K562 (cell line): Measurements from ENCODE around the gene PRRG4. TPM values are rescaled to one million over a fixed set of nuclear protein-coding genes. Genes with fewer than 3 reads are reported as not detected.

ENCODE experiments used
- ATAC-seq: fragments of 200-7000 bp; cut with Tn5 transposase; 3 replicates; pipeline ENCODE4 v1.9.1; 2020; ENCODE audit warnings: moderate library complexity
- BruUV-seq: library from RNA; stranded (reverse); fragments of 400-500 nt; replicated peaks from 2 replicates; lab custom pipeline; 2021; lab: Mats Ljungman, UMichigan
- CTCF ChIA-PET: fragments of 300-600 bp; formaldehyde crosslinking; extraction: SDS; loops from one replicate; lab custom pipeline; 2021; ENCODE audit warnings: low intra/inter-chr PET ratio; lab: Yijun Ruan, JAX
- POLR2A ChIA-PET: fragments of 300-600, 350-650 bp; sonication (Branson Sonifier 250); formaldehyde crosslinking; extraction: SDS; loops from one replicate; lab custom pipeline; 2021; ENCODE audit warnings: antibody characterized with exemption, inconsistent platforms; lab: Yijun Ruan, JAX
- DNase-seq, 4 experiments: peaks; one replicate each; pipeline versions ENCODE4 v3.0.0 to v3.0.0-alpha.2; 2011 to 2018; ENCODE audit warnings: low spot score in 3 of 4, mixed read lengths in 3 of 4; ENCODE audit errors: extremely low read depth in 1 of 4
- FAIRE-seq: peaks from 2 replicates; lab custom pipeline; 2011; peaks lifted over from hg19 to GRCh38; lab: Jason Lieb, UNC
- H2AFZ ChIP-seq: 2 replicates; pipeline ENCODE4 v1.6.0; 2011; ENCODE audit warnings: low read depth, low read length, control low read depth, inconsistent platforms
- H3K27ac ChIP-seq: fragments of 200-600 bp; 3 replicates; pipeline ENCODE4 v1.8.0; 2011; ENCODE audit warnings: low read depth, mild to moderate bottlenecking, control low read depth, inconsistent platforms, low read length, moderate library complexity, mixed read lengths; ENCODE audit errors: extremely low read depth
- H3K27me3 ChIP-seq, 2 experiments: fragments of 300-600 bp in 1 of 2; 2 replicates in 1 of 2; 3 replicates in 1 of 2; pipeline versions ENCODE4 v1.6.0 to v1.8.0; 2011; ENCODE audit warnings: inconsistent platforms in 2 of 2, low read length in 2 of 2, mild to moderate bottlenecking in 1 of 2, mixed read lengths in 1 of 2, moderate library complexity in 1 of 2; ENCODE audit not compliant: control insufficient read depth in 2 of 2, insufficient read depth in 2 of 2
- H3K36me3 ChIP-seq: fragments of 300-600 bp; 3 replicates; pipeline ENCODE4 v1.8.0; 2011; ENCODE audit warnings: mild to moderate bottlenecking, low read length, inconsistent platforms; ENCODE audit not compliant: control insufficient read depth, insufficient read depth
- H3K4me1 ChIP-seq, 2 experiments: fragments of 200-600 bp in 1 of 2; replicated peaks in 1 of 2; 2 replicates in 1 of 2; 3 replicates in 1 of 2; pipeline versions ENCODE4 v1.5.1 to v1.8.0; 2011; ENCODE audit warnings: inconsistent platforms in 2 of 2, low read length in 2 of 2, mild to moderate bottlenecking in 1 of 2, mixed read lengths in 1 of 2, moderate library complexity in 1 of 2; ENCODE audit not compliant: control insufficient read depth in 2 of 2, insufficient read depth in 2 of 2
- H3K4me2 ChIP-seq: 2 replicates; pipeline ENCODE4 v1.6.1; 2011; ENCODE audit warnings: low read length, control low read depth, inconsistent platforms, mixed read lengths; ENCODE audit not compliant: insufficient read depth
- H3K4me3 ChIP-seq: fragments of 200-600 bp; sonication (generic), shearing (Covaris generic); 2 replicates; pipeline ENCODE4 v1.5.1; 2016; ENCODE audit warnings: control low read depth, inconsistent platforms
- H3K79me2 ChIP-seq: fragments of 200-600 bp; 3 replicates; pipeline ENCODE4 v1.8.0; 2011; ENCODE audit warnings: low read length, inconsistent platforms; ENCODE audit not compliant: control insufficient read depth, insufficient read depth
- H3K9ac ChIP-seq, 2 experiments: 2 replicates each; pipeline versions ENCODE4 v1.6.0 to v1.6.1; 2011; ENCODE audit warnings: low read depth in 2 of 2, low read length in 2 of 2, control low read depth in 1 of 2, inconsistent platforms in 1 of 2, mild to moderate bottlenecking in 1 of 2, mixed read lengths in 1 of 2; ENCODE audit not compliant: insufficient read depth in 1 of 2
- H3K9me1 ChIP-seq: one replicate; pipeline ENCODE4 v1.6.0; 2011; ENCODE audit warnings: inconsistent platforms, mild to moderate bottlenecking, low read length, moderate library complexity; ENCODE audit not compliant: control insufficient read depth, insufficient read depth
- H3K9me3 ChIP-seq: replicated peaks from 2 replicates; pipeline ENCODE4 v1.5.1; 2011; ENCODE audit warnings: low read depth, low read length, inconsistent platforms; ENCODE audit not compliant: control insufficient read depth, insufficient read depth
- H4K20me1 ChIP-seq: replicated peaks from 2 replicates; pipeline ENCODE4 v1.6.1; 2011; ENCODE audit warnings: low read length, inconsistent platforms, mixed read lengths; ENCODE audit not compliant: control insufficient read depth, insufficient read depth
- FIP1L1 ChIP-seq: fragments of 200-400 bp; formaldehyde crosslinking; IDR thresholded peaks from 2 replicates; pipeline ENCODE4 v1.6.1; 2018; ENCODE audit warnings: mild to moderate bottlenecking, low read depth, low read length; ENCODE audit not compliant: poor library complexity, severe bottlenecking
- GATAD2A ChIP-seq: fragments of 450-650 bp; IDR thresholded peaks from 2 replicates; pipeline ENCODE4 v1.6.1; 2017
- KDM5B ChIP-seq: fragments of 200-600 bp; sonication (generic); IDR thresholded peaks from 2 replicates; pipeline ENCODE4 v1.6.1; 2012; ENCODE audit warnings: low read depth, mild to moderate bottlenecking, moderate library complexity, low read length, control low read depth, inconsistent platforms; ENCODE audit not compliant: insufficient replicate concordance
- MCM2 ChIP-seq: fragments of 450-650 bp; IDR thresholded peaks from 2 replicates; pipeline ENCODE4 v1.6.1; 2017; ENCODE audit warnings: low read depth, mild to moderate bottlenecking
- MYNN ChIP-seq, 2 experiments: sonication (generic); formaldehyde crosslinking in 1 of 2; IDR thresholded peaks; 2 replicates each; pipeline versions ENCODE4 v1.5.0 to v1.6.1; 2016 to 2020; ENCODE audit warnings: antibody characterized with exemption in 1 of 2, missing genetic modification reagents in 1 of 2
- NCOA6 ChIP-seq: fragments of 450-650 bp; IDR thresholded peaks from 2 replicates; pipeline ENCODE4 v1.6.1; 2017; ENCODE audit warnings: mild to moderate bottlenecking
- NONO ChIP-seq, 2 experiments: fragments of 200-400 bp in 1 of 2; fragments of 450-650 bp in 1 of 2; formaldehyde crosslinking in 1 of 2; IDR thresholded peaks; 2 replicates each; pipeline ENCODE4 v1.6.1; 2017; ENCODE audit warnings: low read depth in 2 of 2, mild to moderate bottlenecking in 2 of 2, moderate library complexity in 2 of 2, low read length in 1 of 2
- RBM14 ChIP-seq: fragments of 200-400 bp; formaldehyde crosslinking; IDR thresholded peaks from 2 replicates; pipeline ENCODE4 v1.6.1; 2018; ENCODE audit warnings: low read depth, mild to moderate bottlenecking, low read length, moderate library complexity, borderline replicate concordance; ENCODE audit not compliant: insufficient read depth
- TCF7 ChIP-seq: sonication (generic); IDR thresholded peaks from 2 replicates; pipeline ENCODE4 v1.6.1; 2016; ENCODE audit warnings: antibody characterized with exemption, borderline replicate concordance
- ZNF174 ChIP-seq: fragments of 250-450 bp; sonication (Bioruptor Pico); IDR thresholded peaks from 2 replicates; pipeline ENCODE4 v1.4.0; 2020; ENCODE audit warnings: mild to moderate bottlenecking
- ZNF277 ChIP-seq: fragments of 250-450 bp; sonication (Bioruptor Pico); IDR thresholded peaks from 2 replicates; pipeline ENCODE4 v1.8.0; 2022; ENCODE audit warnings: inconsistent platforms, mild to moderate bottlenecking, moderate library complexity, borderline replicate concordance
- ZNF280A ChIP-seq: fragments of 450-650 bp; IDR thresholded peaks from 2 replicates; pipeline ENCODE4 v1.6.1; 2018; ENCODE audit warnings: mild to moderate bottlenecking, low read depth; ENCODE audit not compliant: partially characterized antibody
- ZNF280B ChIP-seq: fragments of 250-450 bp; sonication (Bioruptor Pico); IDR thresholded peaks from 2 replicates; pipeline ENCODE4 v1.5.1; 2021; ENCODE audit warnings: mild to moderate bottlenecking
- ZNF3 ChIP-seq: fragments of 250-450 bp; sonication (Bioruptor Pico); IDR thresholded peaks from 2 replicates; pipeline ENCODE4 v1.5.0; 2021; ENCODE audit warnings: mild to moderate bottlenecking, moderate library complexity
- ZNF740 ChIP-seq, 3 experiments: fragments of 200-800 bp in 1 of 3; sonication (Bioruptor generic) in 1 of 3; sonication (generic) in 1 of 3; formaldehyde crosslinking in 1 of 3; IDR thresholded peaks; 2 replicates each; pipeline versions ENCODE4 v1.6.1 to v1.8.0; 2016 to 2022; ENCODE audit warnings: mild to moderate bottlenecking in 2 of 3, missing compliant biosample characterization in 2 of 3, missing genetic modification characterization in 2 of 3, missing genetic modification reagents in 1 of 3
- ZNF79 ChIP-seq: fragments of 250-450 bp; sonication (Bioruptor Pico); IDR thresholded peaks from 2 replicates; pipeline ENCODE4 v1.4.0; 2020; ENCODE audit warnings: low read depth, mild to moderate bottlenecking, moderate library complexity
- WGBS: fragments of 100-300 bp; shearing (Covaris generic); methylation state at CpG from one replicate; pipeline ENCODE4 v1.1.6; 2016; ENCODE audit warnings: low coverage, mixed read lengths; ENCODE audit not compliant: insufficient coverage; ENCODE audit errors: missing lambda C conversion rate; 5-methylcytosine and 5-hydroxymethylcytosine counted together
- in situ Hi-C: fragments of 300-500 bp; cut with MboI; formaldehyde crosslinking; loops from 4 replicates; pipeline ENCODE4 v1.15.0; 2018; ENCODE audit warnings: inconsistent platforms, mixed read lengths
- intact Hi-C: fragments of 100-400 bp; cut with micrococcal nuclease; formaldehyde crosslinking; loops from 2 replicates; pipeline ENCODE4 v1.14.2; 2022
- polyA plus RNA-seq, 8 experiments: library from polyadenylated mRNA; depleted of rRNA in 4 of 8; stranded (reverse) in 5 of 8; unstranded in 3 of 8; fragments of >200 nt; fragmentation: Nextera tagmentation in 2 of 8; fragmentation: Illumina TruSeq in 1 of 8; extraction: Ambion mirVana in 2 of 8; extraction: Trizol in 1 of 8; gene quantifications; 2 replicates each; pipeline versions ENCODE4 v1.2.1 to v1.2.3, GENCODE V29; 2011 to 2014; ENCODE audit warnings: inconsistent platforms in 1 of 8, missing spikeins in 1 of 8
- total RNA-seq, 7 experiments: library from RNA; depleted of rRNA in 6 of 7; stranded (reverse); fragments of >200 nt in 6 of 7; fragmentation: Illumina TruSeq in 2 of 7; extraction: Trizol in 2 of 7; gene quantifications; 2 replicates each; pipeline versions ENCODE4 v1.2.1 to v1.2.3, GENCODE V29; 2011 to 2021; ENCODE audit warnings: low replicate concordance in 1 of 7

PRRG4 gene
- total and polyA plus RNA-seq, 9 of the 15 experiments (the other 6 are each of a cell fraction or from before 2014, with no cell fraction given) = not detected

GRCh38 chr11:32833921-32834320 is 4.2 kb downstream of the PRRG4 start:
- Histone ChIP-seq H3K4me3 (no peak overlapping the region), H3K27me3 (peaks cover 14 to 24% of the 10 kb centered on the region in 2 experiments), H3K9ac (no peak overlapping the region), H3K27ac (no peak overlapping the region), H3K79me2 (no peaks in the 10 kb centered on the region), H3K9me3 (no peaks in the 10 kb centered on the region), H3K4me2 (no peak overlapping the region), H2AFZ (no peak overlapping the region), H3K9me1 (no peaks in the 10 kb centered on the region), H3K4me1 (peaks cover 0 to 9% of the 10 kb centered on the region in 2 experiments; a peak in 2 of 5 replicates), H3K36me3 (no peaks in the 10 kb centered on the region), H4K20me1 (no peaks in the 10 kb centered on the region)
- ATAC-seq (no peak), DNase-seq (no peak), FAIRE-seq (no peak)
- in situ Hi-C loops (no loop called here), intact Hi-C loops (no loop called here)
- WGBS = 0% methylated on average over 1 of the region's 1 CpG
- BruUV-seq = no TSS peak
- ChIA-PET POLR2A (interaction anchor here (0.7 kb wide), 1 partner anchor 59 kb away, joined by 3 read pairs; no protein-coding TSS in a partner anchor), CTCF (no interaction called here)
- no peak for TF ChIP-seq KDM5B
- TF ChIP-seq ZNF277 (CRISPR knock-in tag) = no peak
- TF ChIP-seq NCOA6 = no peak
- no peak for TF ChIP-seq NONO (IDR thresholded peaks at IDR 0.05; ENCODE audit: low read depth in 2 of 2, low read length in 1 of 2)
- no peak for TF ChIP-seq ZNF740 (CRISPR knock-in tag; IDR thresholded peaks at IDR 0.05)
- no peak for TF ChIP-seq ZNF740 (tag; IDR thresholded peaks at IDR 0.05)
- no peak for TF ChIP-seq ZNF280A
- TF ChIP-seq ZNF280B (CRISPR knock-in tag) = no peak
- no peak for TF ChIP-seq ZNF79 (CRISPR knock-in tag)
- no peak for TF ChIP-seq MYNN (IDR thresholded peaks at IDR 0.05)
- TF ChIP-seq MYNN (CRISPR knock-in tag; IDR thresholded peaks at IDR 0.05) = no peak
- no peak for TF ChIP-seq RBM14
- TF ChIP-seq FIP1L1 = no peak
- TF ChIP-seq MCM2 = no peak
- no peak for TF ChIP-seq GATAD2A
- TF ChIP-seq ZNF3 (CRISPR knock-in tag) = no peak
- TF ChIP-seq TCF7 = no peak
- no peak for TF ChIP-seq ZNF174 (CRISPR knock-in tag)
